Mucosa of stomach (tissue), 1 donor: ENCODE data around the gene CTNNA1.

Experiments
- H3K27me3 ChIP-seq: one replicate; pipeline ENCODE4 v1.7.0; 2013; ENCODE audit warnings: mild to moderate bottlenecking, low read length; ENCODE audit not compliant: control insufficient read depth, insufficient read depth
- H3K36me3 ChIP-seq: one replicate; pipeline ENCODE4 v1.7.0; 2013; ENCODE audit warnings: low read length; ENCODE audit not compliant: control insufficient read depth, insufficient read depth
- H3K4me1 ChIP-seq: one replicate; pipeline ENCODE4 v1.7.0; 2013; ENCODE audit warnings: mild to moderate bottlenecking, low read length; ENCODE audit not compliant: control insufficient read depth, insufficient read depth
- H3K4me3 ChIP-seq: one replicate; pipeline ENCODE4 v1.7.0; 2013; ENCODE audit warnings: low read length
- H3K9ac ChIP-seq: one replicate; pipeline ENCODE4 v1.7.0; 2013; ENCODE audit warnings: mild to moderate bottlenecking, low read length, moderate library complexity
- H3K9me3 ChIP-seq: one replicate; pipeline ENCODE4 v1.7.0; 2013; ENCODE audit warnings: mild to moderate bottlenecking, low read length, moderate library complexity; ENCODE audit not compliant: control insufficient read depth
- donor health status: Pancreatic carcinoma.

CTNNA1 gene

GRCh38 chr5:138978581-138978980, 225.4 kb downstream of the CTNNA1 start:
- Histone ChIP-seq H3K36me3 (no peaks in the 10 kb centered on the region), H3K27me3 (no peaks in the 10 kb centered on the region), H3K4me1 (peaks cover 15% of the 10 kb centered on the region), H3K4me3 (no peak overlapping the region), H3K9me3 (no peaks in the 10 kb centered on the region), H3K9ac (no peak overlapping the region)

GRCh38 chr5:138979684-138980280, 226.6 kb downstream of the CTNNA1 start:
- Histone ChIP-seq H3K27me3 (no peaks in the 10 kb centered on the region), H3K4me3 (no peak overlapping the region), H3K9me3 (no peaks in the 10 kb centered on the region), H3K36me3 (no peaks in the 10 kb centered on the region), H3K9ac (no peak overlapping the region), H3K4me1 (peaks cover 8% of the 10 kb centered on the region)

- no peaks in the 10 kb centered on the region for H3K27me3 ChIP-seq
- H3K9me3 ChIP-seq = no peaks in the 10 kb centered on the region
- no peak overlapping the region for H3K4me3 ChIP-seq
- no peaks in the 10 kb centered on the region for H3K36me3 ChIP-seq
- peaks cover 9% of the 10 kb centered on the region for H3K4me1 ChIP-seq
- H3K9ac ChIP-seq = no peak overlapping the region
Measured at GRCh38 chr5:138980441-138980840, 227.2 kb downstream of the CTNNA1 start.

GRCh38 chr5:138981131-138981530, 227.9 kb downstream of the CTNNA1 start:
- peaks cover 16% of the 10 kb centered on the region for H3K4me1 ChIP-seq
- H3K36me3 ChIP-seq = no peaks in the 10 kb centered on the region
- no peaks in the 10 kb centered on the region for H3K27me3 ChIP-seq
- no peak overlapping the region for H3K9ac ChIP-seq
- H3K4me3 ChIP-seq = no peak overlapping the region
- H3K9me3 ChIP-seq = no peaks in the 10 kb centered on the region

- Histone ChIP-seq H3K4me1 (peaks cover 19% of the 10 kb centered on the region), H3K9me3 (no peaks in the 10 kb centered on the region), H3K4me3 (no peak overlapping the region), H3K9ac (no peak overlapping the region), H3K36me3 (no peaks in the 10 kb centered on the region), H3K27me3 (no peaks in the 10 kb centered on the region)
Measured at GRCh38 chr5:138981586-138981985, 228.4 kb downstream of the CTNNA1 start.

GRCh38 chr5:138983984-138984383, 230.8 kb downstream of the CTNNA1 start:
- Histone ChIP-seq H3K9me3 (no peaks in the 10 kb centered on the region), H3K9ac (no peak overlapping the region), H3K27me3 (no peaks in the 10 kb centered on the region), H3K4me1 (peaks cover 19% of the 10 kb centered on the region), H3K36me3 (no peaks in the 10 kb centered on the region), H3K4me3 (no peak overlapping the region)
